Spleen (tissue), 11 donors: Measurements from ENCODE around the gene GPR6. TPM values are rescaled to one million over a fixed set of nuclear protein-coding genes. Genes with fewer than 3 reads are reported as not detected.

Source experiments
- DNase-seq: peaks from one replicate; pipeline ENCODE4 v3.0.0-alpha.2; 2020
- H3K27ac ChIP-seq, 8 donors: fragments of 200-600 bp; sonication (generic) in 7 of 8; 1 replicate in 4 of 8; 2 replicates in 4 of 8; pipeline versions ENCODE4 v1.5.0 to v1.8.0; 2016 to 2021; ENCODE audit warnings: inconsistent platforms in 4 of 8, mild to moderate bottlenecking in 4 of 8, moderate library complexity in 1 of 8
- H3K27me3 ChIP-seq, 7 donors: fragments of 200-600 bp; sonication (generic) in 6 of 7; replicated peaks in 1 of 7; 1 replicate in 4 of 7; 2 replicates in 3 of 7; pipeline versions ENCODE4 v1.5.0 to v1.8.0; 2016 to 2021; ENCODE audit warnings: inconsistent platforms in 3 of 7, mild to moderate bottlenecking in 1 of 7
- H3K36me3 ChIP-seq, 6 donors: fragments of 200-600 bp; sonication (generic) in 5 of 6; 1 replicate in 4 of 6; 2 replicates in 2 of 6; pipeline versions ENCODE4 v1.5.0 to v1.8.0; 2016 to 2021; ENCODE audit warnings: inconsistent platforms in 2 of 6
- H3K4me1 ChIP-seq, 6 donors: fragments of 200-600 bp; sonication (generic) in 5 of 6; 1 replicate in 3 of 6; 2 replicates in 3 of 6; pipeline versions ENCODE4 v1.5.0 to v1.8.0; 2016 to 2021; ENCODE audit warnings: inconsistent platforms in 3 of 6
- H3K4me3 ChIP-seq, 8 donors: fragments of 200-600 bp; sonication (generic) in 7 of 8; 1 replicate in 4 of 8; 2 replicates in 4 of 8; pipeline versions ENCODE4 v1.5.0 to v1.8.0; 2016 to 2021; ENCODE audit warnings: inconsistent platforms in 4 of 8, mild to moderate bottlenecking in 4 of 8, moderate library complexity in 2 of 8
- H3K9me3 ChIP-seq, 8 donors: fragments of 200-600 bp; sonication (generic) in 7 of 8; 1 replicate in 4 of 8; 2 replicates in 4 of 8; pipeline versions ENCODE4 v1.5.0 to v1.8.0; 2016 to 2021; ENCODE audit warnings: inconsistent platforms in 4 of 8
- CTCF ChIP-seq, 11 experiments: fragments of 200-600 bp in 7 of 11; fragments of 450-650 bp in 4 of 11; sonication (generic) in 4 of 11; IDR thresholded peaks in 8 of 11; conservative IDR thresholded peaks in 3 of 11; 1 replicate in 7 of 11; 2 replicates in 4 of 11; pipeline versions ENCODE4 v1.4.0 to v1.8.0; 2016 to 2021; ENCODE audit warnings: antibody characterized with exemption in 11 of 11, inconsistent platforms in 4 of 11, mild to moderate bottlenecking in 1 of 11
- POLR2A ChIP-seq, 3 donors: fragments of 450-650 bp; IDR thresholded peaks; one replicate each; pipeline ENCODE4 v1.5.1; 2017; ENCODE audit warnings: antibody characterized with exemption in 3 of 3, mild to moderate bottlenecking in 1 of 3
- POLR2AphosphoS5 ChIP-seq, 3 donors: sonication (generic); formaldehyde crosslinking; IDR thresholded peaks; one replicate each; pipeline ENCODE4 v1.5.1; 2017; ENCODE audit warnings: antibody characterized with exemption in 3 of 3
- WGBS, 5 donors: extraction: QIAGEN DNeasy Blood & Tissue Kit in 3 of 5; methylation state at CpG; one replicate each; pipeline versions ENCODE4 v1.1.5 to v1.1.7; 2013 to 2018; 5-methylcytosine and 5-hydroxymethylcytosine counted together
- intact Hi-C: fragments of 100-400 bp; cut with DNase I; formaldehyde crosslinking; loops from one replicate; pipeline ENCODE4 v1.15.0; 2023; ENCODE audit warnings: low total_unique reads
- polyA plus RNA-seq, 3 donors: library from polyadenylated mRNA; stranded (reverse); fragments of 200-250 nt; gene quantifications; one replicate each; pipeline ENCODE4 v1.2.1, GENCODE V29; 2013
- total RNA-seq, 7 donors: library from RNA; depleted of rRNA in 3 of 7; stranded (reverse); fragments of >200 nt in 3 of 7; fragmentation: NEBNext Ultra II Directional in 4 of 7; extraction: Animal tissue kit (Norgen Biotek cat#: 25700) in 4 of 7; gene quantifications; one replicate each; pipeline versions ENCODE4 v1.1.0 to v1.2.1, GENCODE V29; 2016 to 2021
- donor health status: healthy with polysubstance abuse.
- donor health status: DM: no; HTN: no; CAD: no; lungs with moderate emphysema.
- donor health status: DM: no; HTN: no; CAD: no.
- donor health status: Bipolar disorder and iron deficiency.
- donor health status: healthy.
- donor health status: DM: no; HTN: no; CAD: no.
- donor health status: DM: yes; HTN: yes; CAD: no.

The GPR6 gene
- total and polyA plus RNA-seq, 10 donors, result not detected

DNA sequence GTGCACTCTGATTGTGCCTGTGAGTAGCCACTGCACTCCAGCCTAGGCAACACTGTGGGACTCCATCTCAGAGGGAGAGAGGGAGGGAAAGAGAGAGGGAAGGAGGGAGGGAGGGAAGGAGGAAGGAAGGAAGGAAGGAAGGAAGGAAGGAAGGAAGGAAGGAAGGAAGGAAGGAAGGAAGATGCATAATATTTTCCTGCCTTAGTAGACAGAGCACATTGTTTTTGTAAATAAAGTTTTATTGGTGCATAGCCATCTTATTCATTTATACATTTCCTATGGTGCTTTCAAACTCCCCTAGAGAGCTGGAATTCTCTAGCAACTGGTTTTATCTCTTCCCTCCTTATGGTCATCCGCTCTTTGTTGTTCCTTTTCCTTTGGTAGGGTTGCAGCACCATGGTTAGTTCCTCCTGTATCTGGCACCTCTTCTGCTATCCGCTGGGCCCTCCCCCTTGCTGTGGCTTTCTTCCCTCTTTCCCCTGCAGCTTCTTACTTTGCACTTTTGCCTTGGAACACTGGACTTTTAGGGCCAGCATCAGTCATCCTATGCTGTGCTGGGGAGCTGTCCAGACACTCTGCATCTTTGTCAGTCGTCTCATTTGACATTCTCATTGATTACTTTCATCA, 20.2 kb downstream of the GPR6 start:
- peaks cover 0 to 10% (median 0%) of the 10 kb centered on the region in 7 donors for H3K27me3 ChIP-seq
- intact Hi-C loops, result no loop called here
- 35 to 49% (median 45%) methylated on average over 3 of the region's 3 CpGs for WGBS, 5 donors
- H3K4me3 ChIP-seq, result no peak overlapping the region
- no peak overlapping the region for H3K27ac ChIP-seq
- DNase-seq, result no peak
- peaks cover 0 to 11% (median 0%) of the 10 kb centered on the region in 8 donors for H3K9me3 ChIP-seq
- no peaks in the 10 kb centered on the region for H3K4me1 ChIP-seq
- TF ChIP-seq POLR2A (IDR thresholded peaks at IDR 0.05) (no peak), CTCF (IDR thresholded peaks at IDR 0.05 in 8 of 11, conservative IDR thresholded peaks at IDR 0.05 in 3 of 11) (no peak), POLR2AphosphoS5 (IDR thresholded peaks at IDR 0.05) (no peak)
- no peaks in the 10 kb centered on the region for H3K36me3 ChIP-seq

DNA sequence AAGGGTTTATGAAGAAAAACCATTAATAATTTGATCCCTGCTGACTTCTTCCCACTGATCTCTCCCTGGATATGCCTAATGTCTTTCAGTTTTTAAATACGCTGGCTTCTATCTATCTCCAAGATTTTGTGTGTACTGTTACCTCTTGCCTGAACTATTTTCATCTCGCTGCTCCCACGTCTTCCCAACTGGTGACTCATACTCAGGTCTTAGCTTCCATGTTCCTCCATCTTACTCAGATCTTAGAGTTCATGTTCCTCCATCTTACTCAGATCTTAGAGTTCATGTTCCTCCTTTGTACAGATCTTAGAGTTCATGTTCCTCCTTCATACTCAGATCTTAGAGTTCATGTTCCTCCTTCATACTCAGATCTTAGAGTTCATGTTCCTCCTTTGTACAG, 21.6 kb downstream of the GPR6 start:
- Histone ChIP-seq H3K27ac (no peak overlapping the region), H3K9me3 (peaks cover 0 to 12% (median 0%) of the 10 kb centered on the region in 8 donors), H3K36me3 (no peaks in the 10 kb centered on the region), H3K4me1 (no peaks in the 10 kb centered on the region), H3K27me3 (peaks cover 0 to 14% (median 0%) of the 10 kb centered on the region in 7 donors), H3K4me3 (no peak overlapping the region)
- intact Hi-C loops, result no loop called here
- TF ChIP-seq POLR2AphosphoS5 (IDR thresholded peaks at IDR 0.05), result no peak
- no peak for TF ChIP-seq POLR2A (IDR thresholded peaks at IDR 0.05)
- no peak for TF ChIP-seq CTCF (IDR thresholded peaks at IDR 0.05 in 8 of 11, conservative IDR thresholded peaks at IDR 0.05 in 3 of 11)
- WGBS, 5 donors, result 85 to 93% (median 89%) methylated on average over 3 of the region's 3 CpGs
- DNase-seq, result no peak

DNA sequence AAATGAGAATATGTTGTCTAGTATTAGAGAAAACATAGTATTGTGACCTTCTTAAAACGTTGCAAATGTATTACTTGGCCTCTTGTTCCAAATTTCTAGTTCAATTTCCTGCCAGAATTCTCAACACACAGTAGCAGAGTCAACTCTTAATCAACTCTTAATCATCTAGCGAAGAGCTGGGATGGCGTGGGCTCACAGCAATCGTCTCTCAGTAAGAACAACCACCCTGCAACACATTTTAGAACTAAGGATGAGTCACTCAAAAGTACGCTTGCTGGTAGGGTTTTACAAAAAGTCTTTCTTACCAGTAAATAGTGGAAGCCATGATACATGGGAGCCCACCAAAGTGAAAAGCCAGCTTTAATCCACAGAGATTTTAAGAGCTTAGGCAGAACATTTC, 24.6 kb downstream of the GPR6 start:
- H3K27ac ChIP-seq, result no peak overlapping the region
- 66 to 83% (median 76%) methylated on average over 5 of the region's 5 CpGs for WGBS, 5 donors
- H3K36me3 ChIP-seq, result no peaks in the 10 kb centered on the region
- intact Hi-C loops, result no loop called here
- TF ChIP-seq POLR2AphosphoS5 (IDR thresholded peaks at IDR 0.05), result no peak
- no peak for TF ChIP-seq CTCF (IDR thresholded peaks at IDR 0.05 in 8 of 11, conservative IDR thresholded peaks at IDR 0.05 in 3 of 11)
- no peak for TF ChIP-seq POLR2A (IDR thresholded peaks at IDR 0.05)
- peaks cover 0 to 14% (median 0%) of the 10 kb centered on the region in 7 donors for H3K27me3 ChIP-seq
- no peaks in the 10 kb centered on the region for H3K4me1 ChIP-seq
- no peak overlapping the region for H3K4me3 ChIP-seq
- no peak for DNase-seq
- H3K9me3 ChIP-seq, result peaks cover 0 to 12% (median 0%) of the 10 kb centered on the region in 8 donors

DNA sequence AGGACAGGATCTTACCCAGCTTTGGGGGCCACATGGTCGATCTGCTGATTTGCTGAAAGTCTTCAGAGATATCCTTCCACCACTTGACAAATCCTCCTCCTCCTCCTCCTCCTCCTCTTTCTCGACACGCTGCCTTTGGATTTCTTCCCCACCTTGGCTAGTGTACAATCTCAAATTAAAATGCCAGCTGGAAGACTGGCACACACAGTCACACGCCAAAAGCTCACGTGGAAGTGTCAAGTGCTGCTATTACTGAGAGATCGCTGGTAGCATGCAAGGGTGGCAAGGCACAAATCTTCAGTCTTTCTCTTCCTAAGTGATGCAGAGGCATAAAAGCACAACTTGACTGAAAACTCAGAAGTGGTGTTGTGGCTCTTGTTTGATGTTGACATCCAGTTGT, 35.3 kb downstream of the GPR6 start:
- no peak for TF ChIP-seq POLR2AphosphoS5 (IDR thresholded peaks at IDR 0.05)
- no peak for TF ChIP-seq CTCF (IDR thresholded peaks at IDR 0.05 in 8 of 11, conservative IDR thresholded peaks at IDR 0.05 in 3 of 11)
- no peak for TF ChIP-seq POLR2A (IDR thresholded peaks at IDR 0.05)

More for the DNA sequence above, 35.3 kb downstream of the GPR6 start:
- H3K4me3 ChIP-seq, result no peak overlapping the region
- H3K27ac ChIP-seq, result no peak overlapping the region
- H3K27me3 ChIP-seq, result peaks cover 0 to 3% (median 0%) of the 10 kb centered on the region in 7 donors
- H3K36me3 ChIP-seq, result no peaks in the 10 kb centered on the region
- H3K9me3 ChIP-seq, result no peaks in the 10 kb centered on the region
- intact Hi-C loops, result no loop called here
- H3K4me1 ChIP-seq, result no peaks in the 10 kb centered on the region
- no peak for DNase-seq
- WGBS, 5 donors, result 67 to 81% (median 78%) methylated on average over 6 of the region's 6 CpGs
